Psoas muscle (tissue), 8 donors: ENCODE data around the gene ZNF750. TPM values are rescaled to one million over a fixed set of nuclear protein-coding genes. Genes with fewer than 3 reads are reported as not detected.

Experiments
- ATAC-seq, 4 donors: fragments of 200-7000 bp; cut with Tn5 transposase; one replicate each; pipeline ENCODE4 v1.9.1; 2020; ENCODE audit warnings: moderate library complexity in 3 of 4, mild to moderate bottlenecking in 2 of 4
- DNase-seq, 2 donors: peaks; one replicate each; pipeline ENCODE4 v3.0.0-alpha.2; 2020
- H3K27ac ChIP-seq: fragments of 200-600 bp; one replicate; pipeline ENCODE4 v1.8.0; 2022
- H3K27me3 ChIP-seq, 3 donors: fragments of 200-600 bp in 1 of 3; one replicate each; pipeline versions ENCODE4 v1.6.1 to v1.8.0; 2013 to 2022; ENCODE audit warnings: low read length in 2 of 3, mild to moderate bottlenecking in 2 of 3, moderate library complexity in 1 of 3; ENCODE audit not compliant: insufficient read depth in 3 of 3
- H3K36me3 ChIP-seq, 2 donors: fragments of 200-600 bp in 1 of 2; one replicate each; pipeline versions ENCODE4 v1.6.1 to v1.8.0; 2013 to 2022; ENCODE audit warnings: low read depth in 1 of 2, mild to moderate bottlenecking in 1 of 2, moderate library complexity in 1 of 2; ENCODE audit not compliant: insufficient read depth in 1 of 2
- H3K4me1 ChIP-seq: fragments of 200-600 bp; one replicate; pipeline ENCODE4 v1.8.0; 2022
- H3K4me3 ChIP-seq: fragments of 200-600 bp; one replicate; pipeline ENCODE4 v1.8.0; 2022; ENCODE audit warnings: mild to moderate bottlenecking
- H3K9me3 ChIP-seq: fragments of 200-600 bp; one replicate; pipeline ENCODE4 v1.8.0; 2022
- CTCF ChIP-seq: fragments of 200-600 bp; IDR thresholded peaks from one replicate; pipeline ENCODE4 v1.8.0; 2022; ENCODE audit warnings: antibody characterized with exemption
- whole genome bisulfite sequencing, 3 donors: extraction: QIAGEN DNeasy Blood & Tissue Kit; methylation state at CpG; one replicate each; pipeline versions ENCODE4 v1.1.6 to v1.1.7; 2013; 5-methylcytosine and 5-hydroxymethylcytosine counted together
- intact Hi-C, 2 donors: fragments of 100-400 bp; cut with DNase I; formaldehyde crosslinking; loops; one replicate each; pipeline versions ENCODE4 v1.11.0 to v1.14.2; 2022
- polyA plus RNA-seq, 3 donors: library from polyadenylated mRNA; stranded (reverse); fragments of 200-250 nt; gene quantifications; one replicate each; pipeline ENCODE4 v1.2.3, GENCODE V29; 2013
- total RNA-seq, 4 donors: library from RNA; stranded (reverse); fragmentation: NEBNext Ultra II Directional in 2 of 4; extraction: Animal tissue kit (Norgen Biotek cat#: 25700) in 2 of 4; gene quantifications; one replicate each; pipeline versions ENCODE4 v1.2.1 to v1.2.4, GENCODE V29; 2021 to 2023
- donor health status: healthy with polysubstance abuse.
- donor health status: DM: no; HTN: no; CAD: no; lungs with moderate emphysema.
- donor health status: Bipolar disorder and iron deficiency.
- donor health status: healthy.
- donor health status: DM: yes; HTN: yes; CAD: no.
- donor health status: DM: no; HTN: no; CAD: no.
- donor health status: DM: no; HTN: no; CAD: no.
- donor health status: DM: yes; HTN: yes; CAD: no.

ZNF750 gene
- total and polyA plus RNA-seq, 7 donors, result 0.79 to 6.3 (median 2.2) TPM; not detected in 1

GRCh38 chr17:82862191-82862590 lies 22.4 kb upstream of the ZNF750 start:
- 93 to 97% (median 96%) methylated on average over 8 of the region's 8 CpGs for WGBS, 3 donors
- H3K27me3 ChIP-seq, result no peaks in the 10 kb centered on the region
- no peak for TF ChIP-seq CTCF
- H3K27ac ChIP-seq, result no peak overlapping the region
- H3K4me3 ChIP-seq, result no peak overlapping the region
- H3K9me3 ChIP-seq, result no peaks in the 10 kb centered on the region
- ATAC-seq, result no peak
- H3K36me3 ChIP-seq, result no peaks in the 10 kb centered on the region
- intact Hi-C loops, result no loop called here
- DNase-seq, result peak in 1 of 2 donors; percentile 19
- H3K4me1 ChIP-seq, result peaks cover 36% of the 10 kb centered on the region

GRCh38 chr17:82861393-82861775 lies 21.6 kb upstream of the ZNF750 start:
- H3K36me3 ChIP-seq, result no peaks in the 10 kb centered on the region
- H3K4me1 ChIP-seq, result peaks cover 28% of the 10 kb centered on the region
- DNase-seq, result peak in 1 of 2 donors; percentile 34
- H3K27me3 ChIP-seq, result no peaks in the 10 kb centered on the region
- ATAC-seq, result no peak
- WGBS, 3 donors, result 97 to 98% (median 98%) methylated on average over 12 of the region's 12 CpGs
- intact Hi-C loops, result no loop called here
- no peaks in the 10 kb centered on the region for H3K9me3 ChIP-seq
- no peak overlapping the region for H3K4me3 ChIP-seq
- H3K27ac ChIP-seq, result no peak overlapping the region
- TF ChIP-seq CTCF, result no peak

- WGBS, 3 donors, result 86 to 88% (median 88%) methylated on average over 42 of the region's 42 CpGs
- Histone ChIP-seq H3K27me3 (no peaks in the 10 kb centered on the region), H3K4me3 (no peak overlapping the region), H3K9me3 (no peaks in the 10 kb centered on the region), H3K27ac (no peak overlapping the region), H3K4me1 (peaks cover 26% of the 10 kb centered on the region), H3K36me3 (no peaks in the 10 kb centered on the region)
- no peak for TF ChIP-seq CTCF
- ATAC-seq (no peak), DNase-seq (peak in 1 of 2 donors; percentile 44)
- intact Hi-C loops, result no loop called here
Measured at GRCh38 chr17:82860606-82861392, 21.0 kb upstream of the ZNF750 start.

- Histone ChIP-seq H3K36me3 (no peaks in the 10 kb centered on the region), H3K27ac (peak overlapping the region; percentile 39), H3K4me1 (peaks cover 20% of the 10 kb centered on the region), H3K4me3 (no peak overlapping the region), H3K27me3 (no peaks in the 10 kb centered on the region), H3K9me3 (no peaks in the 10 kb centered on the region)
- intact Hi-C loops, result no loop called here
- 52 to 68% (median 63%) methylated on average over 23 of the region's 23 CpGs for WGBS, 3 donors
- ATAC-seq (peak; percentile 52 to 66 (median 57)), DNase-seq (peak; percentile 59 to 68)
- TF ChIP-seq CTCF, result no peak
Measured at GRCh38 chr17:82859431-82860403, 19.9 kb upstream of the ZNF750 start.
